ENCODE results near the gene GRAP2. TPM values are rescaled to one million over a fixed set of nuclear protein-coding genes. Genes with fewer than 3 reads are reported as not detected.

GRAP2 gene
- total and polyA plus RNA-seq, 2 experiments from 2014 or later: 0.42 TPM; not detected in 1

GRCh38 chr22:39913886-39914285 lies 13.0 kb downstream of the GRAP2 start:
- H3K4me1 ChIP-seq (ENCODE audit: insufficient read depth): peaks cover 15% of the 10 kb centered on the region
- H3K4me1 Mint-ChIP-seq: peaks cover 19% of the 10 kb centered on the region
- no peak overlapping the region for H3K4me3 ChIP-seq
- no peak for ATAC-seq
- no peak overlapping the region for H3K27ac Mint-ChIP-seq
- no peak overlapping the region for H3K27ac ChIP-seq (ENCODE audit: low read depth)
- H3K36me3 ChIP-seq (ENCODE audit: insufficient read depth): no peaks in the 10 kb centered on the region
- H4K20me1 ChIP-seq (replicated peaks; ENCODE audit: insufficient read depth): no peaks in the 10 kb centered on the region
- H3K27me3 Mint-ChIP-seq (ENCODE audit: insufficient read depth, low read depth, poor library complexity): peaks cover 4% of the 10 kb centered on the region
- no peaks in the 10 kb centered on the region for H3K36me3 Mint-ChIP-seq (ENCODE audit: low read depth)
- TF ChIP-seq POLR2AphosphoS5 (IDR thresholded peaks at IDR 0.05; ENCODE audit: low read depth) (no peak), CREB1 (CRISPR knock-in tag; IDR thresholded peaks at IDR 0.05; ENCODE audit: low read depth) (no peak), EZH2phosphoT487 (IDR thresholded peaks at IDR 0.05; ENCODE audit: unreplicated experiment) (no peak), ZNF462 (CRISPR knock-in tag; IDR thresholded peaks at IDR 0.05) (no peak), ZNF331 (CRISPR knock-in tag; IDR thresholded peaks at IDR 0.05; ENCODE audit: low read depth) (no peak), JUNB (IDR thresholded peaks at IDR 0.05; ENCODE audit: unreplicated experiment) (no peak), EZH2 (IDR thresholded peaks at IDR 0.05; ENCODE audit: low read depth, unreplicated experiment) (no peak), REST (IDR thresholded peaks at IDR 0.05; ENCODE audit: unreplicated experiment) (no peak), NANOG (IDR thresholded peaks at IDR 0.05; ENCODE audit: borderline replicate concordance) (no peak), ZNF114 (CRISPR knock-in tag; IDR thresholded peaks at IDR 0.05) (no peak), STAT1 (IDR thresholded peaks at IDR 0.05; ENCODE audit: unreplicated experiment) (no peak)
- TF ChIP-seq, protein P1, sequence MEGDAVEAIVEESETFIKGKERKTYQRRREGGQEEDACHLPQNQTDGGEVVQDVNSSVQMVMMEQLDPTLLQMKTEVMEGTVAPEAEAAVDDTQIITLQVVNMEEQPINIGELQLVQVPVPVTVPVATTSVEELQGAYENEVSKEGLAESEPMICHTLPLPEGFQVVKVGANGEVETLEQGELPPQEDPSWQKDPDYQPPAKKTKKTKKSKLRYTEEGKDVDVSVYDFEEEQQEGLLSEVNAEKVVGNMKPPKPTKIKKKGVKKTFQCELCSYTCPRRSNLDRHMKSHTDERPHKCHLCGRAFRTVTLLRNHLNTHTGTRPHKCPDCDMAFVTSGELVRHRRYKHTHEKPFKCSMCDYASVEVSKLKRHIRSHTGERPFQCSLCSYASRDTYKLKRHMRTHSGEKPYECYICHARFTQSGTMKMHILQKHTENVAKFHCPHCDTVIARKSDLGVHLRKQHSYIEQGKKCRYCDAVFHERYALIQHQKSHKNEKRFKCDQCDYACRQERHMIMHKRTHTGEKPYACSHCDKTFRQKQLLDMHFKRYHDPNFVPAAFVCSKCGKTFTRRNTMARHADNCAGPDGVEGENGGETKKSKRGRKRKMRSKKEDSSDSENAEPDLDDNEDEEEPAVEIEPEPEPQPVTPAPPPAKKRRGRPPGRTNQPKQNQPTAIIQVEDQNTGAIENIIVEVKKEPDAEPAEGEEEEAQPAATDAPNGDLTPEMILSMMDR (conservative IDR thresholded peaks at IDR 0.05; ENCODE audit: low read depth in 2 of 2): no peak
- TF ChIP-seq, protein P2, sequence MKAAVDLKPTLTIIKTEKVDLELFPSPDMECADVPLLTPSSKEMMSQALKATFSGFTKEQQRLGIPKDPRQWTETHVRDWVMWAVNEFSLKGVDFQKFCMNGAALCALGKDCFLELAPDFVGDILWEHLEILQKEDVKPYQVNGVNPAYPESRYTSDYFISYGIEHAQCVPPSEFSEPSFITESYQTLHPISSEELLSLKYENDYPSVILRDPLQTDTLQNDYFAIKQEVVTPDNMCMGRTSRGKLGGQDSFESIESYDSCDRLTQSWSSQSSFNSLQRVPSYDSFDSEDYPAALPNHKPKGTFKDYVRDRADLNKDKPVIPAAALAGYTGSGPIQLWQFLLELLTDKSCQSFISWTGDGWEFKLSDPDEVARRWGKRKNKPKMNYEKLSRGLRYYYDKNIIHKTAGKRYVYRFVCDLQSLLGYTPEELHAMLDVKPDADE (IDR thresholded peaks at IDR 0.05): no peak
- H3K9me3 Mint-ChIP-seq: no peaks in the 10 kb centered on the region
- DNase-seq (ENCODE audit: low spot score): no peak
- H3K27me3 ChIP-seq (ENCODE audit: insufficient read depth): no peaks in the 10 kb centered on the region
- H3K4me3 Mint-ChIP-seq: no peak overlapping the region
- no peak overlapping the region for H2AFZ ChIP-seq
- H3K79me2 ChIP-seq (replicated peaks; ENCODE audit: insufficient read depth): no peaks in the 10 kb centered on the region
- no peaks in the 10 kb centered on the region for H3F3A ChIP-seq (replicated peaks; ENCODE audit: low read depth)
- no peak overlapping the region for H3K4me2 ChIP-seq
- no peaks in the 10 kb centered on the region for H3K9me2 ChIP-seq (ENCODE audit: insufficient read depth)
